Adrenal gland (tissue), 12 donors: ENCODE results near the gene MYL9. TPM values are rescaled to one million over a fixed set of nuclear protein-coding genes. Genes with fewer than 3 reads are reported as not detected.
A peak's percentile ranks its signal among the peaks of the same experiment; 100 is the strongest.

ENCODE experiments used
- DNase-seq, 7 donors: peaks; one replicate each; pipeline ENCODE4 v3.0.0-alpha.2; 2019 to 2020
- H3K27ac ChIP-seq, 5 donors: fragments of 200-600 bp; sonication (generic) in 4 of 5; 1 replicate in 3 of 5; 2 replicates in 2 of 5; pipeline versions ENCODE4 v1.5.1 to v1.8.0; 2016 to 2020; ENCODE audit warnings: mild to moderate bottlenecking in 1 of 5
- H3K27me3 ChIP-seq: fragments of 200-600 bp; 2 replicates; pipeline ENCODE4 v1.8.0; 2021
- H3K36me3 ChIP-seq, 2 donors: fragments of 200-600 bp; replicated peaks in 1 of 2; 1 replicate in 1 of 2; 2 replicates in 1 of 2; pipeline versions ENCODE4 v1.5.1 to v1.8.0; 2018 to 2022
- H3K4me1 ChIP-seq, 2 donors: fragments of 200-600 bp; replicated peaks in 1 of 2; 1 replicate in 1 of 2; 2 replicates in 1 of 2; pipeline versions ENCODE4 v1.5.1 to v1.8.0; 2018 to 2021
- H3K4me3 ChIP-seq, 4 donors: fragments of 200-600 bp; sonication (generic) in 3 of 4; one replicate each; pipeline ENCODE4 v1.5.1; 2016 to 2018
- H3K9me3 ChIP-seq, 3 donors: fragments of 200-600 bp; sonication (generic) in 1 of 3; replicated peaks in 1 of 3; 1 replicate in 2 of 3; 2 replicates in 1 of 3; pipeline versions ENCODE4 v1.5.1 to v1.8.0; 2016 to 2021
- CTCF ChIP-seq, 6 experiments: fragments of 450-650 bp in 4 of 6; fragments of 200-600 bp in 2 of 6; sonication (generic) in 1 of 6; IDR thresholded peaks; 1 replicate in 5 of 6; 2 replicates in 1 of 6; pipeline versions ENCODE4 v1.5.1 to v1.8.0; 2016 to 2021; ENCODE audit warnings: antibody characterized with exemption in 6 of 6, mild to moderate bottlenecking in 2 of 6, moderate library complexity in 1 of 6
- POLR2A ChIP-seq, 2 donors: fragments of 450-650 bp; IDR thresholded peaks; one replicate each; pipeline ENCODE4 v1.6.1; 2017; ENCODE audit warnings: antibody characterized with exemption in 2 of 2, mild to moderate bottlenecking in 2 of 2, moderate library complexity in 1 of 2
- WGBS, 4 donors: extraction: QIAGEN DNeasy Blood & Tissue Kit in 2 of 4; methylation state at CpG; one replicate each; pipeline versions ENCODE4 v1.1.5 to v1.1.7; 2013 to 2017; 5-methylcytosine and 5-hydroxymethylcytosine counted together
- intact Hi-C, 2 donors: fragments of 100-400 bp; cut with DNase I; formaldehyde crosslinking; loops; one replicate each; pipeline versions ENCODE4 v1.14.1 to v1.15.0; 2022 to 2023
- polyA plus RNA-seq, 3 donors: library from polyadenylated mRNA; stranded (reverse); fragments of 200-250 nt in 2 of 3; fragments of 350-450 nt in 1 of 3; fragmentation: Illumina TruSeq in 1 of 3; extraction: RNeasy Lipid Tissue Mini Kit (QIAGEN cat#74804) in 1 of 3; gene quantifications; one replicate each; pipeline ENCODE4 v1.2.3, GENCODE V29; 2013 to 2014
- total RNA-seq, 9 donors: library from RNA; depleted of rRNA in 4 of 9; stranded (reverse); fragments of >200 nt in 4 of 9; fragments of 120-200 nt in 1 of 9; fragmentation: NEBNext Ultra II Directional in 1 of 9; extraction: Animal tissue kit (Norgen Biotek cat#: 25700) in 1 of 9; gene quantifications; one replicate each; pipeline versions ENCODE4 v1.1.0 to v1.2.4, GENCODE V29; 2013 to 2023
- donor health status: healthy with polysubstance abuse.
- donor health status: Bipolar disorder and iron deficiency.
- donor health status: DM: yes; HTN: yes; CAD: no.
- donor health status: DM: no; HTN: no; CAD: no.
- donor health status: DM: no; HTN: no; CAD: no.
- donor health status: DM: yes; HTN: yes; CAD: no.

MYL9 gene
- total and polyA plus RNA-seq, 12 donors: 241 to 1,967 (median 785) TPM

DNA sequence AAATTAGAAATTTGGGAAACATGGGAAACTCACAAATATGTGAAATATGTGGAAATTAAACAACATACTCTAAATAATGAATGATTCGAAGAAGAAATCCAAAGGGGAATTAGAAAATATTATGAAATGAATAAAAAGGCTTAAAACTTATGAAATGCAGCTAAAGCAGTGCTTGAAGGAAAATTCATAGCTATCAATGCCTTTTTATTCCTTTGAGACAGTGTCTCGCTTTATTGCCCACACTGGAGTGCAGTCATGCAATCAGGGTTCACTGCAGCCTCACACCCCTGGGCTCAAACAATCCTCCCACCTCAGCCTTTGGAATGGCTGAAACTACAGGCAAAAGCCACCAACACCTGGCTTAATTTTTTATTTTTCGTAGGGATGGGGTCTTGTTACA lies 24.2 kb downstream of the MYL9 start:
- Histone ChIP-seq H3K36me3 (no peaks in the 10 kb centered on the region), H3K4me3 (no peak overlapping the region), H3K4me1 (no peaks in the 10 kb centered on the region), H3K27me3 (no peaks in the 10 kb centered on the region), H3K27ac (no peak overlapping the region), H3K9me3 (no peaks in the 10 kb centered on the region)
- TF ChIP-seq POLR2A (IDR thresholded peaks at IDR 0.05): no peak
- intact Hi-C loops: no loop called here
- no peak for DNase-seq
- 92 to 98% (median 95%) methylated on average over 3 of the region's 3 CpGs for WGBS, 4 donors

DNA sequence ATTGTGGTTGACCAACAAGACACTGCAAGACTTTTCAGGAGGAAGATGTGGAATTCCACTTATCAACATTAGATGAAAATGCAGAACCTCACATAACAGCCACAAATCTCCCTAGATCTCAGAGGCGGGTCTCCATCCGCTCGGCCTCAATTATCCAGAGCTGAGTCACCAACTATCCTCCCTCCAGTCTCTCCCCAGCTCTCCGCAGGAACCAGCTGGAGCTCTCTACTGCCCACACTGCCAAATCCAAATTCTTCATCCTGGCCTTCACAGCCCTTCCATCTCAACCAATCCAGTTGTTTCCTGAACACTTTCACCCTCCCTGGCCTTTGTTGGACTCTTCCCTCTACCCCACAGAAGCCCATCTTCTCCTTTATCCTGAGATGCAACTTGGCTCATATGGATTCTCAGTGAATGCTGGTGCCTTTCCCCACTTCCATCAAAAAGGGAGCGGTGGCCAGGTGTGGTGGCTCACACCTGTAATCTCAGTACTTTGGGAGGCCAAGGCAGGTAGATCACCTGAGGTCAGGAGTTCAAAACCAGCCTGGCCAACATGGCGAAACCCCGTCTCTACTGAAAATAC lies 28.6 kb downstream of the MYL9 start:
- Histone ChIP-seq H3K27ac (no peak overlapping the region), H3K27me3 (no peaks in the 10 kb centered on the region), H3K36me3 (no peaks in the 10 kb centered on the region), H3K4me3 (no peak overlapping the region), H3K4me1 (peaks cover 13 to 19% of the 10 kb centered on the region in 2 donors), H3K9me3 (no peaks in the 10 kb centered on the region)
- TF ChIP-seq CTCF (IDR thresholded peaks at IDR 0.05): no peak
- no peak for TF ChIP-seq POLR2A (IDR thresholded peaks at IDR 0.05)
- no peak for DNase-seq
- intact Hi-C loops: no loop called here
- WGBS, 4 donors: 73 to 81% (median 77%) methylated on average over 7 of the region's 7 CpGs

DNA sequence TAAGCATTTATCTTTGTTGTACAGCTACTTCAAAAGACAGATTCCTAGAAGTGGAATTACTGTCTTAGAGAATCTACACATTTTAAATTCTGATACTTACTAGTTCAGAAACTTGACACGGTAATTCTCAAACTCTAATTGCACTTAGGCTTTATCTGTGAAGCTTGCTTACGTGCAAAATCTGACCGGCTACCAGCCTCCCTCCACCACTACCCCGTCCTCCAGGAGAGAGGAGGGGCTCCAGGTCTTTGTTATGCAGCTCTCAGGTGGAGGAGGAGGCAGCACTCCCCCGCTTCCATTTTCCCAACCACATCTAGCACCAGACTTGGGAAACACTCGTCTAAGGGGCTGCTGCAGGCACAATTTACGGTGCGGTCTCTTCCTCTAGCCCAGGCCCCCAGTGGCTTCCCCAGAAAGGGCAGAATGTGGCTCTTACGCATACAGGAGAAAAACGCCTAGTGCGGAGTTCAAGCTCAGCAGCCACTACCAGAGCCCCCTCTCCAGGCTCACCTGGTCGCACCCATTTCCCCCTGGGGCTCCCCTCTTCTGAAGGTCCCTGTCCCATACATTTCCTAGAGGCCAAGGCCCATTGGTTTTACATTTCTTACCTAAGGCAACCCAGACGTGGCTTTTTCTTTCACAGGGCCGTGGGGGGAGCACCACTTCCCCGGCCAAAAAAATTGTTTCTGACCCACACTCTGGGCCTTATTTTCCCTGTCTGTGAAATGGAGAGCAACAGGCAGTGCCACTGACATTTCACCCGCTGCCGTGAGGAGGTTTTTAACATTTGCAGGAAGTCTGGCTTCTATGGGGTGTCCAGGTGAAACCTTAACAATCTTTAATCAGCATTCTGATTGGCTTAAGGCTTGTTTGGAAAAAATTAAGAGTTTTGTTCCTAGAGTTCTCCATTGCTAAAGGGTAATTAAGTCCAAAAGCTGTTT lies 30.5 kb downstream of the MYL9 start:
- no peak for DNase-seq
- no peaks in the 10 kb centered on the region for H3K9me3 ChIP-seq
- H3K27ac ChIP-seq: peak overlapping the region in 4 of 5 donors; percentile 74 to 93 (median 90)
- H3K4me1 ChIP-seq: peaks cover 13 to 31% of the 10 kb centered on the region in 2 donors
- H3K27me3 ChIP-seq: no peaks in the 10 kb centered on the region
- no peaks in the 10 kb centered on the region for H3K36me3 ChIP-seq
- H3K4me3 ChIP-seq: no peak overlapping the region
- intact Hi-C loops: no loop called here
- TF ChIP-seq CTCF (IDR thresholded peaks at IDR 0.05): no peak
- TF ChIP-seq POLR2A (IDR thresholded peaks at IDR 0.05): no peak
- 69 to 77% (median 74%) methylated on average over 16 to 17 of the region's 17 CpGs for WGBS, 4 donors

DNA sequence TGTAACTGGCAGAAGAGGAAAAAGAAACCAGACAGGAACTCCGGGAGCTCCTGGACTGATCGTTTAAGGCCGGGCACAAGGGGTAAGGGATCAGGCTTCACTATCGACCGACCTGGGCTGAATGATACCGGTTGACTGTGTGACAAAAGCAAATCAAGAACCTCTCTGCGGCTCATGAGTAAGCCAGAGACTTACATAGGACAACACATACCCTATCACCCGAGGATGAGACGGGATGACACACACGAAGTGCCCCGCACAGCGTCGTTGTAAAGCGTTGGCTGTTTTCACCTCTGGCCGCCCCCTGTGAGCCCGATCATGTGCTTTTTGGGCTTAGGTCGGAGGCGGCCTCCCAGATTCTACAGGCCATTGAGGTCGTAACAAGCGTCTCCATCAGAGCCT lies 31.4 kb downstream of the MYL9 start:
- peak in 6 of 7 donors; percentile 28 to 65 (median 42) for DNase-seq
- H3K27ac ChIP-seq: peak overlapping the region; percentile 17 to 93 (median 87)
- peaks cover 13 to 31% of the 10 kb centered on the region in 2 donors for H3K4me1 ChIP-seq
- no peak for TF ChIP-seq CTCF (IDR thresholded peaks at IDR 0.05)
- TF ChIP-seq POLR2A (IDR thresholded peaks at IDR 0.05): no peak
- no peaks in the 10 kb centered on the region for H3K27me3 ChIP-seq
- no peaks in the 10 kb centered on the region for H3K36me3 ChIP-seq
- peak overlapping the region in 2 of 4 donors; percentile 61 to 79 for H3K4me3 ChIP-seq
- no peaks in the 10 kb centered on the region for H3K9me3 ChIP-seq
- intact Hi-C loops: no loop called here
- 16 to 29% (median 18%) methylated on average over 7 to 20 of the region's 20 CpGs for WGBS, 4 donors
